GM18498 (cell line): ENCODE results near the gene MYBBP1A.

Experiments used
- ATAC-seq: cut with Tn5 transposase; IDR thresholded peaks from one replicate; pipeline ENCODE4 v1.9.1; 2021; ENCODE audit warnings: mild to moderate bottlenecking, moderate library complexity; ENCODE audit not compliant: unreplicated experiment

MYBBP1A gene

GRCh38 chr17:4520894-4521600 is 34.1 kb downstream of the MYBBP1A start:
- ATAC-seq: no peak

GRCh38 chr17:4520060-4520893 is 34.9 kb downstream of the MYBBP1A start:
- ATAC-seq: no peak

- ATAC-seq: no peak
Observed at GRCh38 chr17:4519361-4519788, 35.8 kb downstream of the MYBBP1A start.

GRCh38 chr17:4518901-4519300 is 36.3 kb downstream of the MYBBP1A start:
- ATAC-seq: no peak

GRCh38 chr17:4516735-4517134 is 38.4 kb downstream of the MYBBP1A start:
- ATAC-seq: no peak

- no peak for ATAC-seq
Observed at GRCh38 chr17:4515501-4515900, 39.7 kb downstream of the MYBBP1A start.

- ATAC-seq: no peak
Observed at GRCh38 chr17:4514779-4515178, 40.4 kb downstream of the MYBBP1A start.

- no peak for ATAC-seq
Observed at GRCh38 chr17:4514206-4514605, 41.0 kb downstream of the MYBBP1A start.

GRCh38 chr17:4513113-4514032 is 41.8 kb downstream of the MYBBP1A start:
- ATAC-seq: no peak

GRCh38 chr17:4512156-4513112 is 42.8 kb downstream of the MYBBP1A start:
- no peak for ATAC-seq

- ATAC-seq: no peak
Observed at GRCh38 chr17:4511199-4511932, 43.8 kb downstream of the MYBBP1A start.

GRCh38 chr17:4510618-4510941 is 44.6 kb downstream of the MYBBP1A start:
- no peak for ATAC-seq

GRCh38 chr17:4509923-4510617 is 45.1 kb downstream of the MYBBP1A start:
- ATAC-seq: no peak

- ATAC-seq: peak; percentile 58
Observed at GRCh38 chr17:4509401-4509800, 45.8 kb downstream of the MYBBP1A start.

- ATAC-seq: no peak
Observed at GRCh38 chr17:4508207-4508606, 47.0 kb downstream of the MYBBP1A start.

- ATAC-seq: no peak
Observed at GRCh38 chr17:4507361-4508111, 47.6 kb downstream of the MYBBP1A start.

- ATAC-seq: no peak
Observed at GRCh38 chr17:4506892-4507291, 48.3 kb downstream of the MYBBP1A start.

GRCh38 chr17:4506175-4506813 is 48.9 kb downstream of the MYBBP1A start:
- ATAC-seq: no peak
